OCI-LY7 (cell line): ENCODE data around the gene ZNRF4.

ENCODE experiments used
- CTCF ChIP-seq: fragments of 200-600 bp; sonication (generic); conservative IDR thresholded peaks from 2 replicates; pipeline ENCODE4 v1.5.1; 2014; ENCODE audit warnings: mild to moderate bottlenecking, antibody characterized with exemption, low read length, moderate library complexity, mixed read lengths
- EZH2phosphoT487 ChIP-seq: fragments of 200-600 bp; sonication (generic); IDR thresholded peaks from 2 replicates; pipeline ENCODE4 v1.6.1; 2018; ENCODE audit warnings: low read depth, borderline replicate concordance, mild to moderate bottlenecking, mixed run types, antibody characterized with exemption, low read length, moderate library complexity, mixed read lengths

GRCh38 chr19:5492635-5493409, 37.6 kb downstream of the ZNRF4 start:
- TF ChIP-seq CTCF (no peak), EZH2phosphoT487 (0 out of 2 replicates have a peak, but pooled peaks have one; percentile 34)
